Measurements from ENCODE around the gene CALHM6.

Gene CALHM6

GRCh38 chr6:116436586-116436985 lies 24.6 kb upstream of the CALHM6 start:
- no peak for TF ChIP-seq CTCF (IDR thresholded peaks at IDR 0.05)

GRCh38 chr6:116437656-116438055 lies 23.5 kb upstream of the CALHM6 start:
- TF ChIP-seq CTCF (IDR thresholded peaks at IDR 0.05): no peak

- TF ChIP-seq CTCF (IDR thresholded peaks at IDR 0.05): no peak
Measured at GRCh38 chr6:116438590-116439448, 22.4 kb upstream of the CALHM6 start.

- TF ChIP-seq CTCF (IDR thresholded peaks at IDR 0.05): no peak
Measured at GRCh38 chr6:116439522-116440051, 21.6 kb upstream of the CALHM6 start.

GRCh38 chr6:116443105-116443504 lies 18.1 kb upstream of the CALHM6 start:
- TF ChIP-seq CTCF (IDR thresholded peaks at IDR 0.05): no peak

GRCh38 chr6:116444092-116444491 lies 17.1 kb upstream of the CALHM6 start:
- TF ChIP-seq CTCF (IDR thresholded peaks at IDR 0.05): peak; percentile 68

- TF ChIP-seq CTCF (IDR thresholded peaks at IDR 0.05): no peak
Measured at GRCh38 chr6:116444575-116444974, 16.6 kb upstream of the CALHM6 start.

Measured in LNCAP (cell line).